HepG2 (cell line): ENCODE data around the gene MAP2K7. TPM values are rescaled to one million over a fixed set of nuclear protein-coding genes. Genes with fewer than 3 reads are reported as not detected.

ENCODE experiments used
- ATAC-seq: fragments of 200-7000 bp; cut with Tn5 transposase; 3 replicates; pipeline ENCODE4 v1.9.1; 2020; ENCODE audit warnings: mild to moderate bottlenecking, moderate library complexity
- BruUV-seq: library from RNA; stranded (reverse); fragments of 400-500 nt; replicated peaks from 2 replicates; lab custom pipeline; 2021; lab: Mats Ljungman, UMichigan
- CTCF ChIA-PET: fragments of 300-600 bp; formaldehyde crosslinking; extraction: SDS; loops from one replicate; lab custom pipeline; 2021; ENCODE audit warnings: low total read pairs, inconsistent platforms, low intra/inter-chr PET ratio; lab: Yijun Ruan, JAX
- POLR2A ChIA-PET: fragments of 350-600 bp; sonication (Branson Sonifier 250); formaldehyde crosslinking; loops from one replicate; lab custom pipeline; 2020; ENCODE audit warnings: antibody characterized with exemption, inconsistent platforms; lab: Yijun Ruan, JAX
- DNase-seq: peaks from one replicate; pipeline ENCODE4 v3.0.0-alpha.2; 2015; ENCODE audit warnings: low spot score
- FAIRE-seq: peaks from 3 replicates; lab custom pipeline; 2011; peaks lifted over from hg19 to GRCh38; lab: Jason Lieb, UNC
- H2AFZ ChIP-seq: one replicate; pipeline ENCODE4 v1.6.1; 2011; ENCODE audit warnings: low read length, inconsistent platforms
- H3K27ac ChIP-seq: fragments of 300-600 bp; 3 replicates; pipeline ENCODE4 v1.8.0; 2011; ENCODE audit warnings: mixed run types, mild to moderate bottlenecking, mixed read lengths, low read length, inconsistent platforms; ENCODE audit not compliant: insufficient read depth; ENCODE audit errors: extremely low read length
- H3K27me3 ChIP-seq, 2 experiments: fragments of 200-600 bp in 1 of 2; 2 replicates in 1 of 2; 3 replicates in 1 of 2; pipeline versions ENCODE4 v1.6.0 to v1.8.0; 2011; ENCODE audit warnings: low read length in 2 of 2, mild to moderate bottlenecking in 2 of 2, moderate library complexity in 2 of 2, inconsistent platforms in 1 of 2; ENCODE audit not compliant: insufficient read depth in 2 of 2, control insufficient read depth in 1 of 2
- H3K36me3 ChIP-seq, 2 experiments: fragments of 200-600 bp in 1 of 2; replicated peaks in 1 of 2; 2 replicates in 1 of 2; 3 replicates in 1 of 2; pipeline versions ENCODE4 v1.5.1 to v1.8.0; 2011; ENCODE audit warnings: low read length in 2 of 2, inconsistent platforms in 1 of 2; ENCODE audit not compliant: insufficient read depth in 2 of 2, control insufficient read depth in 1 of 2
- H3K4me1 ChIP-seq: 2 replicates; pipeline ENCODE4 v1.5.1; 2012; ENCODE audit warnings: low read length, inconsistent platforms; ENCODE audit not compliant: insufficient read depth
- H3K4me2 ChIP-seq: 2 replicates; pipeline ENCODE4 v1.6.0; 2011; ENCODE audit warnings: low read depth, low read length, inconsistent platforms
- H3K4me3 ChIP-seq, 3 experiments: fragments of 200-600 bp in 1 of 3; sonication (generic), shearing (Covaris generic) in 1 of 3; replicated peaks in 1 of 3; 2 replicates each; pipeline ENCODE4 v1.5.1; 2011 to 2016; ENCODE audit warnings: low read length in 3 of 3, inconsistent platforms in 2 of 3, low read depth in 2 of 3, mild to moderate bottlenecking in 2 of 3, control low read depth in 1 of 3, mixed read lengths in 1 of 3; ENCODE audit not compliant: insufficient read depth in 1 of 3
- H3K79me2 ChIP-seq: one replicate; pipeline ENCODE4 v1.6.1; 2011; ENCODE audit warnings: low read length, inconsistent platforms; ENCODE audit not compliant: insufficient read depth
- H3K9ac ChIP-seq: 2 replicates; pipeline ENCODE4 v1.6.0; 2011; ENCODE audit warnings: mild to moderate bottlenecking, low read depth, low read length, inconsistent platforms; ENCODE audit not compliant: insufficient read depth
- H3K9me3 ChIP-seq: 2 replicates; pipeline ENCODE4 v1.5.1; 2012; ENCODE audit warnings: mild to moderate bottlenecking, low read length
- H4K20me1 ChIP-seq: 2 replicates; pipeline ENCODE4 v1.6.0; 2011; ENCODE audit warnings: inconsistent platforms, mild to moderate bottlenecking, low read length, moderate library complexity; ENCODE audit not compliant: insufficient read depth
- ARNTL ChIP-seq: sonication (generic); formaldehyde crosslinking; IDR thresholded peaks from 2 replicates; pipeline ENCODE4 v1.4.0; 2020; ENCODE audit warnings: mild to moderate bottlenecking, missing genetic modification reagents
- ASH2L ChIP-seq: fragments of 300-600, 200-600 bp; sonication (generic); IDR thresholded peaks from 2 replicates; pipeline ENCODE4 v1.7.0; 2017; ENCODE audit warnings: low read depth, mild to moderate bottlenecking, moderate library complexity, mixed read lengths, low read length; ENCODE audit not compliant: insufficient read length
- BORCS8-MEF2B ChIP-seq: sonication (generic); formaldehyde crosslinking; IDR thresholded peaks from 2 replicates; pipeline ENCODE4 v1.8.0; 2022; ENCODE audit warnings: mild to moderate bottlenecking, missing genetic modification reagents
- CEBPG ChIP-seq: IDR thresholded peaks from 2 replicates; pipeline ENCODE4 v1.6.1; 2016
- HNRNPLL ChIP-seq: fragments of 200-400 bp; formaldehyde crosslinking; IDR thresholded peaks from 2 replicates; pipeline ENCODE4 v1.6.1; 2017; ENCODE audit warnings: mild to moderate bottlenecking, low read depth, low read length; ENCODE audit not compliant: poor library complexity, severe bottlenecking
- SMAD9 ChIP-seq: sonication (generic); formaldehyde crosslinking; IDR thresholded peaks from 2 replicates; pipeline ENCODE4 v1.5.1; 2020; ENCODE audit warnings: mild to moderate bottlenecking, missing genetic modification reagents
- SMC3 ChIP-seq: IDR thresholded peaks from 2 replicates; pipeline ENCODE4 v1.6.1; 2011; ENCODE audit warnings: low read length, improper control_type of control experiment
- SP5 ChIP-seq: IDR thresholded peaks from 2 replicates; pipeline ENCODE4 v1.6.1; 2016; ENCODE audit warnings: low read depth, borderline replicate concordance
- TEAD3 ChIP-seq: optimal IDR thresholded peaks from 2 replicates; pipeline ENCODE3; 2016; ENCODE audit warnings: borderline replicate concordance
- ZBTB20 ChIP-seq: sonication (generic); formaldehyde crosslinking; IDR thresholded peaks from 2 replicates; pipeline ENCODE4 v1.8.1; 2023; ENCODE audit warnings: missing genetic modification reagents, low read depth, mild to moderate bottlenecking, borderline replicate concordance
- ZBTB40 ChIP-seq, 2 experiments: fragments of 450-650 bp in 1 of 2; sonication (generic) in 1 of 2; formaldehyde crosslinking in 1 of 2; IDR thresholded peaks; 2 replicates each; pipeline versions ENCODE4 v1.6.1 to v1.8.0; 2016 to 2022; ENCODE audit warnings: antibody characterized with exemption in 1 of 2, mild to moderate bottlenecking in 1 of 2, missing genetic modification reagents in 1 of 2
- ZNF788 ChIP-seq: sonication (generic); formaldehyde crosslinking; IDR thresholded peaks from 2 replicates; pipeline ENCODE4 v1.5.0; 2020; ENCODE audit warnings: mild to moderate bottlenecking, missing genetic modification reagents, borderline replicate concordance
- ZNF883 ChIP-seq: sonication (generic); formaldehyde crosslinking; IDR thresholded peaks from 2 replicates; pipeline ENCODE4 v1.5.1; 2020; ENCODE audit warnings: mild to moderate bottlenecking, missing genetic modification reagents; ENCODE audit errors: not compliant biosample characterization
- WGBS: methylation state at CpG from one replicate; pipeline ENCODE4 v1.1.6; 2017; ENCODE audit warnings: low lambda C conversion rate; 5-methylcytosine and 5-hydroxymethylcytosine counted together
- in situ Hi-C: cut with HindIII; loops from 2 replicates; pipeline ENCODE4 v1.10.0; 2017; ENCODE audit warnings: low pct_unique_long_range_greater_than_20kb; ENCODE audit not compliant: extremely low pct_ligation_motif_present
- intact Hi-C: fragments of 100-400 bp; cut with micrococcal nuclease; formaldehyde crosslinking; loops from one replicate; pipeline ENCODE4 v1.10.0; 2022; ENCODE audit not compliant: unreplicated experiment
- polyA plus RNA-seq, 8 experiments: library from polyadenylated mRNA; depleted of rRNA in 3 of 8; stranded (reverse) in 7 of 8; unstranded in 1 of 8; fragments of >200 nt; fragmentation: Illumina TruSeq in 4 of 8; extraction: Trizol in 4 of 8; gene quantifications; 2 replicates each; pipeline versions ENCODE4 v1.2.1 to v1.2.3, GENCODE V29; 2011 to 2016; ENCODE audit warnings: low read depth in 4 of 8, missing spikeins in 1 of 8, mixed read lengths in 1 of 8; ENCODE audit not compliant: insufficient read depth in 1 of 8
- total RNA-seq, 5 experiments: library from RNA; depleted of rRNA; stranded (reverse); fragments of >200 nt; fragmentation: Illumina TruSeq; extraction: Trizol; gene quantifications; 2 replicates each; pipeline ENCODE4 v1.2.3, GENCODE V29; 2016; ENCODE audit warnings: low read depth in 1 of 5

MAP2K7 gene
- total and polyA plus RNA-seq, 2 of the 13 experiments (the other 11 are each of a cell fraction or from before 2014, with no cell fraction given) = 9.0 to 10.8 TPM

- ChIA-PET POLR2A (interaction anchor here (0.6 to 6.4 kb wide), 19 partner anchors 9 to 1200 kb away, joined by 3 to 85 read pairs (median 10); partner anchors contain the start of genes C3, LRRC8E, MAP2K7 and TIMM44), CTCF (interaction anchor here (1.4 to 1.7 kb wide), 2 partner anchors 52 to 67 kb away, joined by 3 to 5 read pairs; no protein-coding TSS in a partner anchor)
- peaks cover 5 to 10% of the 10 kb centered on the region in 2 experiments; a peak in 2 of 5 replicates for H3K36me3 ChIP-seq
- peak overlapping the region; percentile 91 for H3K4me2 ChIP-seq
- no peaks in the 10 kb centered on the region for H3K79me2 ChIP-seq
- DNase-seq (peak; percentile 77), FAIRE-seq (no peak), ATAC-seq (no peak; the same call in 1 of the 3 replicates)
- peaks cover 5% of the 10 kb centered on the region; the same call in 1 of the 2 replicates for H4K20me1 ChIP-seq
- in situ Hi-C loops (loop anchor here (5.0 kb wide), 1 partner anchor 68 kb away; no protein-coding TSS in a partner anchor), intact Hi-C loops (no loop called here)
- peak overlapping the region; percentile 85 to 89 (median 87) for H3K4me3 ChIP-seq
- H3K27ac ChIP-seq = peak overlapping the region; percentile 92
- BruUV-seq = no TSS peak
- peak overlapping the region; percentile 86 for H3K9ac ChIP-seq
- no peak overlapping the region for H2AFZ ChIP-seq
- H3K9me3 ChIP-seq = no peaks in the 10 kb centered on the region
- WGBS = 11% methylated on average over 60 of the region's 62 CpGs
- H3K27me3 ChIP-seq = no peaks in the 10 kb centered on the region; a peak in 1 of 5 replicates
- peaks cover 33% of the 10 kb centered on the region for H3K4me1 ChIP-seq
- TF ChIP-seq ARNTL (CRISPR knock-in tag) = 0 out of 2 replicates have a peak, but pooled peaks have one; percentile 24
- no peak for TF ChIP-seq SMC3
- TF ChIP-seq CEBPG (CRISPR knock-in tag) = no peak
- no peak for TF ChIP-seq ZBTB20 (CRISPR knock-in tag)
- TF ChIP-seq HNRNPLL = peak; percentile 5
- TF ChIP-seq BORCS8-MEF2B = 0 out of 2 replicates have a peak, but pooled peaks have one; percentile 20
- TF ChIP-seq SMAD9 (CRISPR knock-in tag) = no peak
- peak; percentile 21 for TF ChIP-seq TEAD3 (CRISPR knock-in tag)
- TF ChIP-seq ZNF788 (CRISPR knock-in tag) = peak; percentile 45; the same call in 1 of the 2 replicates
- no peak for TF ChIP-seq ASH2L
- TF ChIP-seq ZNF883 = no peak
- TF ChIP-seq ZBTB40 (IDR thresholded peaks at IDR 0.05) = no peak
- TF ChIP-seq ZBTB40 (CRISPR knock-in tag; IDR thresholded peaks at IDR 0.05) = 0 out of 2 replicates have a peak, but pooled peaks have one; percentile 18
- peak; percentile 28; the same call in 1 of the 2 replicates for TF ChIP-seq SP5
Measured at GRCh38 chr19:7920519-7921301, 17.0 kb downstream of the MAP2K7 start.
